22Rv1 (cell line): ENCODE results near the gene CELF4.

Source experiments
- ZFX ChIP-seq: fragments of 450-650 bp; IDR thresholded peaks from 2 replicates; pipeline ENCODE4 v1.6.1; 2017; ENCODE audit warnings: antibody characterized with exemption, borderline replicate concordance
- TF ChIP-seq, protein P1 (sequence below): fragments of 450-650 bp; IDR thresholded peaks from 2 replicates; pipeline ENCODE4 v1.5.1; 2017; ENCODE audit warnings: mild to moderate bottlenecking

DNA sequence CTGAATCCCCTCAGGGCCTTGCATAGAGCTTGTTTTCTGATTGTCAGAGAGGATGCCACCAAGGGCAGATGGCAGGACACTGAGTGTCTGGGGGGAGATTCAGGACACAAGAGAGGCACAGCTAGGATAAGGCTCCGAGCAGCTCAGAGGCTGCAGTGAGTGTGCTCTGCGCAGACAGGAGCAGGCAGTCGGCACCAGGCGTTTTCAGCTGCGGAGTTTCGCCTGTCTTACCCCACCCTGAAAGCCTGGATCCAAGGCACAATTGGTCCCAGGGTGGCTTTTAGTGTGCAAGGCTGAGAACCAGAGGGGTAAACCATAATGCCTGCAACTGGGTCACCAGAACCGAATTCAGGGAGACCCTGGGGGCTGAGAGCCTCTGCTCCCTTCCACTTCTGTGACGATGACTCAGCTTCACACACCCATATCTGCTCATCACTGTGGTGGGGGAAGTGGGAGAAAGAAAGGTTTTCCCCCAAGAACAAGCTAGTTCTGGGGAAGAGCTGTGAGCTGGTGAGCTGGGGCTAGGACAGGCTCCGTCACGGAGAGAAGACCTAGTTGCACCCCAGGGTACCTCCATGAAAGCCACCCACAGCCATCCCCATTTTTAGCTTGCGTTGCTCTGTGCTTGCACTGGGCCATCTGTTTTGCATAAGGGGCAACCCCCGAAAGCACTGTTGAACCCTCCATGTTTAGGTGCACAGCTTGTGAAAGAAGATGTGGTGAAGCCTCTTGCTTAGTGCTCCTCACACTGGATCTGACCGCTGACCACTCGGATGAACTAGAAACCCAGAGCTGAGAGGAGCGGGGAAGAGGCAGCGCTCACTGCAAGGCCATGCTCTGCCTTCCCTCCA, 173.7 kb downstream of the CELF4 start:
- TF ChIP-seq, protein P1, sequence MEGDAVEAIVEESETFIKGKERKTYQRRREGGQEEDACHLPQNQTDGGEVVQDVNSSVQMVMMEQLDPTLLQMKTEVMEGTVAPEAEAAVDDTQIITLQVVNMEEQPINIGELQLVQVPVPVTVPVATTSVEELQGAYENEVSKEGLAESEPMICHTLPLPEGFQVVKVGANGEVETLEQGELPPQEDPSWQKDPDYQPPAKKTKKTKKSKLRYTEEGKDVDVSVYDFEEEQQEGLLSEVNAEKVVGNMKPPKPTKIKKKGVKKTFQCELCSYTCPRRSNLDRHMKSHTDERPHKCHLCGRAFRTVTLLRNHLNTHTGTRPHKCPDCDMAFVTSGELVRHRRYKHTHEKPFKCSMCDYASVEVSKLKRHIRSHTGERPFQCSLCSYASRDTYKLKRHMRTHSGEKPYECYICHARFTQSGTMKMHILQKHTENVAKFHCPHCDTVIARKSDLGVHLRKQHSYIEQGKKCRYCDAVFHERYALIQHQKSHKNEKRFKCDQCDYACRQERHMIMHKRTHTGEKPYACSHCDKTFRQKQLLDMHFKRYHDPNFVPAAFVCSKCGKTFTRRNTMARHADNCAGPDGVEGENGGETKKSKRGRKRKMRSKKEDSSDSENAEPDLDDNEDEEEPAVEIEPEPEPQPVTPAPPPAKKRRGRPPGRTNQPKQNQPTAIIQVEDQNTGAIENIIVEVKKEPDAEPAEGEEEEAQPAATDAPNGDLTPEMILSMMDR: no peak
- no peak for TF ChIP-seq ZFX
